GM23338 (cell line): Measurements from ENCODE around the gene PIEZO2.

Experiments used
- CTCF ChIP-seq, 2 experiments: fragments of 200-600 bp in 1 of 2; sonication (generic) in 1 of 2; conservative IDR thresholded peaks; 2 replicates each; pipeline versions ENCODE4 v1.5.1 to v1.6.1; 2016 to 2017; ENCODE audit warnings: antibody characterized with exemption in 2 of 2, low read depth in 2 of 2, mild to moderate bottlenecking in 2 of 2, moderate library complexity in 1 of 2
- EZH2 ChIP-seq: fragments of 200-600 bp; sonication (generic); IDR thresholded peaks from one replicate; pipeline ENCODE4 v1.8.0; 2017; ENCODE audit warnings: antibody characterized with exemption, mild to moderate bottlenecking, low read depth; ENCODE audit not compliant: unreplicated experiment
- POLR2AphosphoS5 ChIP-seq: IDR thresholded peaks from 2 replicates; pipeline ENCODE4 v1.6.1; 2016; ENCODE audit warnings: antibody characterized with exemption, low read depth

- TF ChIP-seq CTCF (conservative IDR thresholded peaks at IDR 0.05; ENCODE audit: low read depth in 2 of 2) (no peak), POLR2AphosphoS5 (no peak), EZH2 (no peak)
These were observed 16.6 kb upstream of the PIEZO2 start for GRCh38 chr18:11165952-11166351.
